HEK293 (cell line): Measurements from ENCODE around the gene COA6.

Experiments used
- CTCF ChIP-seq: fragments of 450-650 bp; formaldehyde crosslinking; IDR thresholded peaks from 2 replicates; pipeline ENCODE4 v1.5.1; 2016; ENCODE audit warnings: missing biosample characterization, missing genetic modification characterization
- PRDM1 ChIP-seq: fragments of 450-650 bp; formaldehyde crosslinking; IDR thresholded peaks from 2 replicates; pipeline ENCODE4; 2016; ENCODE audit warnings: missing biosample characterization, missing genetic modification characterization
- PRDM10 ChIP-seq: fragments of 450-650 bp; formaldehyde crosslinking; IDR thresholded peaks from 2 replicates; pipeline ENCODE4 v1.5.1; 2016; ENCODE audit warnings: missing biosample characterization, missing genetic modification characterization
- YY1 ChIP-seq: fragments of 450-650 bp; formaldehyde crosslinking; IDR thresholded peaks from 2 replicates; pipeline ENCODE4 v1.5.1; 2018; ENCODE audit warnings: missing biosample characterization, missing genetic modification characterization
- ZEB2 ChIP-seq: fragments of 450-650 bp; formaldehyde crosslinking; IDR thresholded peaks from 2 replicates; pipeline ENCODE4 v1.5.1; 2016; ENCODE audit warnings: missing biosample characterization, missing genetic modification characterization
- ZNF132 ChIP-seq: fragments of 450-650 bp; formaldehyde crosslinking; IDR thresholded peaks from 2 replicates; pipeline ENCODE4 v1.5.1; 2017; ENCODE audit warnings: missing biosample characterization, missing genetic modification characterization, borderline replicate concordance
- ZNF558 ChIP-seq: fragments of 450-650 bp; formaldehyde crosslinking; IDR thresholded peaks from 2 replicates; pipeline ENCODE4 v1.5.1; 2016; ENCODE audit warnings: missing biosample characterization, missing genetic modification characterization
- ZNF707 ChIP-seq: fragments of 450-650 bp; formaldehyde crosslinking; IDR thresholded peaks from 2 replicates; pipeline ENCODE4 v1.5.1; 2016; ENCODE audit warnings: missing biosample characterization, missing genetic modification characterization

GRCh38 chr1:234330843-234331215 is 42.4 kb upstream of the COA6 start:
- no peak for TF ChIP-seq PRDM10 (tag by site-specific recombination)
- TF ChIP-seq YY1 (tag by site-specific recombination) = no peak
- no peak for TF ChIP-seq ZEB2
- no peak for TF ChIP-seq ZNF132 (tag by site-specific recombination)
- no peak for TF ChIP-seq ZNF707
- TF ChIP-seq CTCF (tag by site-specific recombination) = no peak
- TF ChIP-seq ZNF558 (tag by site-specific recombination) = no peak
- no peak for TF ChIP-seq PRDM1 (tag by site-specific recombination)
